Smooth muscle cell (in vitro differentiated cells): ENCODE data around the gene TMEM100. TPM values are rescaled to one million over a fixed set of nuclear protein-coding genes. Genes with fewer than 3 reads are reported as not detected.

Experiments
- DNase-seq: peaks from one replicate; lab custom pipeline; 2025; ENCODE audit not compliant: unreplicated experiment; lab: John Stamatoyannopoulos, UW
- H2AFZ ChIP-seq: fragments of 200-600 bp; sonication (generic); 2 replicates; pipeline ENCODE4 v1.6.0; 2016; ENCODE audit warnings: antibody characterized with exemption, low read depth, mild to moderate bottlenecking
- H3F3A ChIP-seq: fragments of 200-600 bp; sonication (generic); 2 replicates; pipeline ENCODE4 v1.6.0; 2017; ENCODE audit warnings: antibody characterized with exemption, low read depth
- H3K27ac ChIP-seq: fragments of 200-600 bp; sonication (generic); 2 replicates; pipeline ENCODE4 v1.5.1; 2016; ENCODE audit warnings: low read depth, mild to moderate bottlenecking
- H3K27me3 ChIP-seq: fragments of 200-600 bp; sonication (generic); 2 replicates; pipeline ENCODE4 v1.6.1; 2016; ENCODE audit warnings: low read depth, mild to moderate bottlenecking
- H3K36me3 ChIP-seq: fragments of 200-600 bp; sonication (generic); 2 replicates; pipeline ENCODE4 v1.5.1; 2016; ENCODE audit warnings: low read depth
- H3K4me1 ChIP-seq: fragments of 200-600 bp; sonication (generic); 2 replicates; pipeline ENCODE4 v1.5.1; 2016; ENCODE audit warnings: low read depth
- H3K4me2 ChIP-seq: fragments of 200-600 bp; sonication (generic); 2 replicates; pipeline ENCODE4 v1.6.0; 2016; ENCODE audit warnings: mild to moderate bottlenecking
- H3K4me3 ChIP-seq: fragments of 200-600 bp; sonication (generic); 2 replicates; pipeline ENCODE4 v1.5.1; 2016; ENCODE audit warnings: mild to moderate bottlenecking
- H3K79me2 ChIP-seq: fragments of 200-600 bp; sonication (generic); 2 replicates; pipeline ENCODE4 v1.6.0; 2016; ENCODE audit warnings: low read depth, mild to moderate bottlenecking
- H3K9ac ChIP-seq: fragments of 200-600 bp; sonication (generic); 2 replicates; pipeline ENCODE4 v1.6.0; 2016; ENCODE audit warnings: low read depth
- H3K9me3 ChIP-seq: fragments of 200-600 bp; sonication (generic); replicated peaks from 2 replicates; pipeline ENCODE4 v1.5.1; 2016; ENCODE audit warnings: low read depth
- H4K20me1 ChIP-seq: fragments of 200-600 bp; sonication (generic); 2 replicates; pipeline ENCODE4 v1.6.0; 2016; ENCODE audit warnings: low read depth
- WGBS: methylation state at CpG from one replicate; pipeline ENCODE4 v1.1.7; 2016; ENCODE audit warnings: low lambda C conversion rate; 5-methylcytosine and 5-hydroxymethylcytosine counted together
- polyA plus RNA-seq: library from polyadenylated mRNA; unstranded; fragments of >200 nt; fragmentation: Nextera tagmentation; extraction: Ambion mirVana; gene quantifications from 2 replicates; pipeline ENCODE4 v1.2.1, GENCODE V29; 2016
- total RNA-seq: library from RNA; depleted of rRNA; stranded (reverse); fragments of >200 nt; gene quantifications from 2 replicates; pipeline ENCODE4 v1.2.3, GENCODE V29; 2014
- TF ChIP-seq, protein P1 (sequence below): fragments of 200-600 bp; sonication (generic); IDR thresholded peaks from 2 replicates; pipeline ENCODE4 v1.5.1; 2017; ENCODE audit warnings: borderline replicate concordance, mild to moderate bottlenecking, antibody characterized with exemption; ENCODE audit not compliant: insufficient read depth, poor library complexity, severe bottlenecking

TMEM100 gene
- total and polyA plus RNA-seq, 2 experiments from 2014 or later = 1.9 to 2.9 TPM

DNA sequence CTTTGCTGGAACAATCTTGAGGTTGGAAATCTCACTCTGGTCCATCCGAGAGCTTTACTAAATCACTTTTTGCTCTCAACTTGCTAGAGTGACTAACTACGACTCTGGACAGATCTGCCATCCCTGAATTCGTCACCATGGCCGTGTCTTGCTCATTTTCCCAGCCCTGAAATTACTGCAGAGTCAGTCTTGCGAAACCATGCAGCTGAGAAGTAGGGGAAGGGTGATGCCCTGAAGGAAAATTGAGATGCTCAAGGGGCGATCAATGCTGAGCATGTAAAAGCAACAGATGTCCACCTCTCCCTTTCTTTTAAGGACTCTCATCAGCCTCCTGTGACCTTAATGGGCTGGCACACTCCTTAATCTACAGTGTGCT is 46.9 kb upstream of the TMEM100 start:
- Histone ChIP-seq H4K20me1 (peaks cover 27% of the 10 kb centered on the region), H3K4me1 (no peaks in the 10 kb centered on the region), H2AFZ (no peak overlapping the region), H3K9ac (no peak overlapping the region), H3K79me2 (peaks cover 12% of the 10 kb centered on the region), H3K27me3 (no peaks in the 10 kb centered on the region), H3K36me3 (no peaks in the 10 kb centered on the region), H3K27ac (peak overlapping the region; percentile 13), H3K4me3 (no peak overlapping the region), H3F3A (peaks cover 5% of the 10 kb centered on the region), H3K9me3 (no peaks in the 10 kb centered on the region), H3K4me2 (no peak overlapping the region)
- DNase-seq = no peak
- WGBS = 32% methylated on average over 6 of the region's 6 CpGs
- TF ChIP-seq, protein P1, sequence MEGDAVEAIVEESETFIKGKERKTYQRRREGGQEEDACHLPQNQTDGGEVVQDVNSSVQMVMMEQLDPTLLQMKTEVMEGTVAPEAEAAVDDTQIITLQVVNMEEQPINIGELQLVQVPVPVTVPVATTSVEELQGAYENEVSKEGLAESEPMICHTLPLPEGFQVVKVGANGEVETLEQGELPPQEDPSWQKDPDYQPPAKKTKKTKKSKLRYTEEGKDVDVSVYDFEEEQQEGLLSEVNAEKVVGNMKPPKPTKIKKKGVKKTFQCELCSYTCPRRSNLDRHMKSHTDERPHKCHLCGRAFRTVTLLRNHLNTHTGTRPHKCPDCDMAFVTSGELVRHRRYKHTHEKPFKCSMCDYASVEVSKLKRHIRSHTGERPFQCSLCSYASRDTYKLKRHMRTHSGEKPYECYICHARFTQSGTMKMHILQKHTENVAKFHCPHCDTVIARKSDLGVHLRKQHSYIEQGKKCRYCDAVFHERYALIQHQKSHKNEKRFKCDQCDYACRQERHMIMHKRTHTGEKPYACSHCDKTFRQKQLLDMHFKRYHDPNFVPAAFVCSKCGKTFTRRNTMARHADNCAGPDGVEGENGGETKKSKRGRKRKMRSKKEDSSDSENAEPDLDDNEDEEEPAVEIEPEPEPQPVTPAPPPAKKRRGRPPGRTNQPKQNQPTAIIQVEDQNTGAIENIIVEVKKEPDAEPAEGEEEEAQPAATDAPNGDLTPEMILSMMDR = no peak

DNA sequence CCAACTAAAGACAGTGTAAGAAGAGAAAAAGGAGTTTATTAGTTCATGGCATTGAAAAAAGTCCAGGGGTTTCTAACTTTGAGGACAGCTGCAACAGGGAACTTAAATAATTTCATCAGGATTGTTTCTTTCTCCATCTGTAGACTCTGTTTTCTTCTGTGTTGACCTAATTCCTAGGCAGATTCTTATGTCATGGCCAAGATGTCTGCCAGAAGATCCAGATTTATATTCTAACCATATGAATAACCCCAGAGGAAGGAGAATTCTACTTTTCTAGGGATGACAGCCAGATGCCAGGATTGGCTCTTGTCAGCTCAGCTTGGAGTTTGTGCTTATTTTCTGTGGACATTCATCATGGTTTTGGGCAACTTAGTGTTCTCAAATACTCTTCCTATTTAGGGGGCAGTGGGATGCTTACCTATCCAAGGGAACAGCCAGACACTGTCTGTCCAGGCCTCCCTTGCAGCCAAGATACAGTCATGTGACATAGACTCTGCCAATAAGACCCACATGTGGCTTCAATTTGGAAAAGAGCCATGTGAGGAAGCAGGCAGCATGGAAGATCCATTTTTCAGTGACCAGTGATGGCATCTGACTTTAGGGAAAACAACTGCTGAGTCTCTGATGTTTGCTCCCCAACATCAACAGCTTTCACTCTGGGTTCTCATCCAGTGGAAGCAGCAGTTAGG is 46.4 kb upstream of the TMEM100 start:
- Histone ChIP-seq H3K27ac (peak overlapping the region; percentile 13), H3K36me3 (no peaks in the 10 kb centered on the region), H3K4me2 (no peak overlapping the region), H3K27me3 (no peaks in the 10 kb centered on the region), H3K9ac (no peak overlapping the region), H3K4me3 (no peak overlapping the region), H4K20me1 (peaks cover 27% of the 10 kb centered on the region), H3K4me1 (no peaks in the 10 kb centered on the region), H2AFZ (no peak overlapping the region), H3K79me2 (peaks cover 18% of the 10 kb centered on the region), H3F3A (peaks cover 5% of the 10 kb centered on the region), H3K9me3 (no peaks in the 10 kb centered on the region)
- TF ChIP-seq, protein P1 = no peak
- no peak for DNase-seq

DNA sequence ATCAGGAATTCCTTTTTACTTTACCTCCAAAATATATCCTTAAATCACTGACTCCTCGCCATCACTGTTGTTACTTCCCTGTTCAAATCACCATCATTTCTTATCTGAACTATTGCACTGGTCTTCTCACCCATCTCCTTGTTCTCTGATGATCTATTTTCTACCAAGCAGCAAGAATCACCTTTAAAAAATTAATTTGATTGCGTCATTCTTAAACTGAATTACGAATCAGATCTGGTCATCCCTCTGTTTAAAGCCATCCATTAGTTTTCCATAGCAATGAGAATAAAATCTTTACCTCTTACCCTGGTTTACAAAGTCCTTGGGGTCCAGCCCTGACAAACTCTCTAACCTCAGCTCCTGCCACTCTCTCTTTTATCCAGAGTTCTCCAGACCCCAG is 42.8 kb upstream of the TMEM100 start:
- H3K9ac ChIP-seq = no peak overlapping the region
- 99% methylated on average over 3 of the region's 3 CpGs for WGBS
- DNase-seq = no peak
- peaks cover 49% of the 10 kb centered on the region for H4K20me1 ChIP-seq
- no peaks in the 10 kb centered on the region for H3K4me1 ChIP-seq
- no peak overlapping the region for H3K4me3 ChIP-seq
- H3K4me2 ChIP-seq = no peak overlapping the region
- H3K27ac ChIP-seq = no peak overlapping the region
- no peaks in the 10 kb centered on the region for H3K27me3 ChIP-seq
- H3F3A ChIP-seq = peaks cover 5% of the 10 kb centered on the region
- no peak overlapping the region for H2AFZ ChIP-seq
- H3K36me3 ChIP-seq = no peaks in the 10 kb centered on the region
- peaks cover 47% of the 10 kb centered on the region for H3K79me2 ChIP-seq
- TF ChIP-seq, protein P1 = no peak
- no peaks in the 10 kb centered on the region for H3K9me3 ChIP-seq

DNA sequence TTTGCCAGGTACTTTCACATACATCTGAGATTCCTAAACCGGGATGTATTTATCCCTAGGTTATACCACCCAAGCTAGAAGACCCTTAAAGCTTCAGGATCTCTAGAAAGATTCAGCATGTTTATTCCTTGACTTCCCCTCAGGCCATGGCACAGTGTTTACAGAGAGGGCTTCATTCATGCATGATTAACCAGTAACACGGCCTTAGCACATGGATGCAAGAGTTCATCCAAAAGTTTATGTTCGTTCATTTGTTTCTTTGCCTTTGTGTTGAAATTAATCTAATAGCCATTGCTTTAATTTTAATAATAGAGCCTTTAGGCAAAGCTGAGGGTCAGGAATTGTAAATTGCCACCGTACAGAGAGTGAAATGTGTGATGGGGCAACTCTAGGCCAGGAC is 41.9 kb upstream of the TMEM100 start:
- no peak overlapping the region for H3K4me3 ChIP-seq
- H3K4me1 ChIP-seq = no peaks in the 10 kb centered on the region
- no peak overlapping the region for H3K4me2 ChIP-seq
- peaks cover 47% of the 10 kb centered on the region for H3K79me2 ChIP-seq
- H3K27me3 ChIP-seq = no peaks in the 10 kb centered on the region
- peaks cover 5% of the 10 kb centered on the region for H3F3A ChIP-seq
- H4K20me1 ChIP-seq = peaks cover 49% of the 10 kb centered on the region
- TF ChIP-seq, protein P1 = no peak
- H3K36me3 ChIP-seq = no peaks in the 10 kb centered on the region
- 98% methylated on average over 4 of the region's 4 CpGs for WGBS
- H3K9ac ChIP-seq = no peak overlapping the region
- no peaks in the 10 kb centered on the region for H3K9me3 ChIP-seq
- no peak overlapping the region for H3K27ac ChIP-seq
- H2AFZ ChIP-seq = no peak overlapping the region
- DNase-seq = no peak
